GM19239 (cell line): ENCODE results near the gene FNDC10.

Experiments used
- DNase-seq: peaks from one replicate; pipeline ENCODE4 v3.0.0; 2011; ENCODE audit warnings: low spot score; ENCODE audit not compliant: insufficient read length
- FAIRE-seq: peaks from 2 replicates; lab custom pipeline; 2011; peaks lifted over from hg19 to GRCh38; lab: Jason Lieb, UNC

The FNDC10 gene

GRCh38 chr1:1617516-1617915, 17.6 kb upstream of the FNDC10 start:
- FAIRE-seq = no peak
- DNase-seq = no peak

- FAIRE-seq = no peak
- no peak for DNase-seq
Measured at GRCh38 chr1:1616838-1617237, 16.9 kb upstream of the FNDC10 start.

- FAIRE-seq = no peak
- DNase-seq = no peak
Measured at GRCh38 chr1:1616045-1616790, 16.3 kb upstream of the FNDC10 start.

- DNase-seq = peak; percentile 100
- peak; percentile 98 for FAIRE-seq
Measured at GRCh38 chr1:1615256-1616044, 15.5 kb upstream of the FNDC10 start, which contains the start of gene MIB2. TSS of gene MIB2 (plus strand) at chr1:1615500. CDS start at chr1:1623453, 7,953 bp downstream.

- no peak for DNase-seq
- FAIRE-seq = no peak
Measured at GRCh38 chr1:1614954-1615255, 15.0 kb upstream of the FNDC10 start.

- FAIRE-seq (no peak), DNase-seq (no peak)
Measured at GRCh38 chr1:1614204-1614953, 14.4 kb upstream of the FNDC10 start.

- no peak for DNase-seq
- FAIRE-seq = no peak
Measured at GRCh38 chr1:1613509-1614082, 13.7 kb upstream of the FNDC10 start.

GRCh38 chr1:1612104-1612400, 12.1 kb upstream of the FNDC10 start:
- no peak for DNase-seq

GRCh38 chr1:1610796-1611195, 10.9 kb upstream of the FNDC10 start:
- DNase-seq (no peak), FAIRE-seq (no peak)

More at GRCh38 chr1:1612104-1612400, 12.1 kb upstream of the FNDC10 start:
- no peak for FAIRE-seq

- FAIRE-seq (no peak), DNase-seq (no peak)
Measured at GRCh38 chr1:1609822-1610485, 10.0 kb upstream of the FNDC10 start.

GRCh38 chr1:1606232-1606631, 6.3 kb upstream of the FNDC10 start:
- FAIRE-seq = no peak
- DNase-seq = no peak

- DNase-seq (no peak), FAIRE-seq (no peak)
Measured at GRCh38 chr1:1605724-1606123, 5.8 kb upstream of the FNDC10 start.

- DNase-seq (no peak), FAIRE-seq (no peak)
Measured at GRCh38 chr1:1605034-1605591, 5.2 kb upstream of the FNDC10 start.

GRCh38 chr1:1604374-1605033, 4.6 kb upstream of the FNDC10 start:
- no peak for FAIRE-seq
- DNase-seq = no peak

- DNase-seq (no peak), FAIRE-seq (no peak)
Measured at GRCh38 chr1:1603671-1604373, 3.9 kb upstream of the FNDC10 start.

GRCh38 chr1:1602968-1603506, 3.1 kb upstream of the FNDC10 start:
- FAIRE-seq = no peak
- DNase-seq = no peak

- DNase-seq (no peak), FAIRE-seq (no peak)
Measured at GRCh38 chr1:1602304-1602967, 2.5 kb upstream of the FNDC10 start.
